ENCODE measurements around the gene EFR3B.
"Not testable (repeated sequence)": the region's sequence is repeated elsewhere in the genome, so short reads cannot be mapped to it uniquely, and the experiment has no call there.

EFR3B gene

DNA sequence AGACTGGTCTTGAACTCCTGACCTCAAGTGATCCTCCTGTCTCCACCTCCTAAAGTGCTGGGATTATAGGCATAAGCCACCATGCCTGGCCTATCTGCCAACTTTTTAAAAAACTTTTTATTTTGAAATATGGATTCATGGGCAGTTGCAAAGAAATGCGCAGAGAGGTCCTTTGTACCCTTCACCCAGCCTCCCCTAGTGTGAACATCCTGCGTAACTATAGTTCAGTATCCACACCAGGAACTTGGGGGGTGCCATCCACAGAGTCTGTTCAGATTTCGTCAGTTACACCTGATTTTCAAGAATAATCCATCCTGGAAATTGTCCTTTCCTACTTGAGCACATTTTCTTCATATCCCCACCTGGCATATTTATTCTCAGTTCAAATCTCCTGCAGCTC is 33.0 kb downstream of the EFR3B start:
- DNase-seq = no peak

DNA sequence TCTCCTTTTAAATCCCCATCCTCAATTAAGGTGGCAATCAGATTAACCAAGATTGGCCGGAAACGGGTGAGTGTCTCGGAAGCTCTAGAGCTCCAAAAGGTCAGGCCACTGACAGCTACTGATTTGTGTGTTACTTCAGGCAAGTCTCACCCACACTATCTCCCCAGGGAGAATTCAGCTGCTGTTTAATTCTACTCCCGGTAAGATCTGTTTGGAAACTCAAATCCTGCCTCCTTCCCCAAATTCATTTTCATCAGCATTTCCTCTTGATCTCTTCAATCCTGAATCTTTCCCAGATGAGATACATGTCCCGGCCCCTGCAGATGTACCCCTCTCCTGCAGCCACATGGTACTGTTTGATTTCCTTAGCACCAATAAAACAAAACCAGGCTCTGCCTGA is 34.9 kb downstream of the EFR3B start:
- DNase-seq = no peak

DNA sequence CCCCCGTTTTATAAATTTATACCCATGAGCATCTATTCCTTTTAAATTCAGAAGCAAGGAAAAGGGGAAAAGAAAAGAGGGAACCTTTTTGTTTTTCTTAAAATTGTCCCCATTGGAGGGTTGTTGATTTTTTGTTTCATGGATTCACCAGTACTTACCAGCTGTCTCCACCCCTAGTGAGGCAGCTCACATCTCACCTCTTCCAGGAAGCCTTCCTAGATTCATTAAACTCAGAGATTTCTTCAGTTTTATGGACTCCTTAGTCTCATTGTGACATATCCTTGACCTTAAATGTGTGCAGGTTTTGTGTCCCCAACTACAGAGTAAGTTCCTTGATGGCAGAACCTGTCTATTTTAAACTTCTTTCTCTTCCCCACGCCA is 35.9 kb downstream of the EFR3B start:
- no peak for DNase-seq

DNA sequence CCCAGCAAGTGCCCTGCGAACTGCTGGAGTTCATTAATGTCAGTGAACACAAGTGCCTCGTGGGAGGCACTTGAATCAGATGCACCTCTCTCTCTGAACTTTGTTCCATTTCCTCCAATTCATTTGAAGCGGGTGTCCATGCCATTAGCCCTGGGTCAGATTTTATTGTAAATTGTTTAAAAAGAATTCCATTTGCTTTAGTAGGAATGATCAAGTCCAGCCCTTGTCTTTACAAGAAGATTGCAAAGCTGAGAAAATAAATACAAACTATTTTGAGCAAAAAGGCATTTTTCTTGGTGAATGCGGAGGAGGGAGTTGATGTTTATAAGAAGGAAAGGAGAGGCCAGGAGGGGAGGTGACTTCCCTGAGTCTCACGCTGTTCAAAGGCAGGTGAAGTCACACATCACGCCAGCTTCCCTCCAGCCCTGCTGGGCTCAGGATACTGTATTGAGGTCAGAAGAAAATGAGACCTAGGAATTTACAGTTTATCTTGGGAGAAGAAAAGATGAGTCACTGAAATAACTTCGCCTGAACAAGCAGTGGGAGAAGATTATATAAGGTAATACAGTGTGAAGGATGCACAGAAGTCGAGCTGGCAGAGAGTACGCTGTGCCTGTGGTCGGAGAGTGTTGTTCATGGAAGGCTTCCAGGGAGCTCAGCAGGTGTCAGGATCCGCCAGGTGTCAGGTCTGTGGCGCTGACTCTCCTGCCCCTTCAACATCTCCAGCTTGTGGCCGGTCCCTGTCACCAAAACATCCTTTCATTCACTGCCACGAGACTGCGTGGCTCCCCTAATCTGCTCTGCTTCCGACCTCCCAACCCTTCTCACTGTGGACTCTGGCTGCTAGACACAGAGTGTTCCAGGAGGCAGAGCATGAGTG is 36.5 kb downstream of the EFR3B start:
- DNase-seq = no peak

DNA sequence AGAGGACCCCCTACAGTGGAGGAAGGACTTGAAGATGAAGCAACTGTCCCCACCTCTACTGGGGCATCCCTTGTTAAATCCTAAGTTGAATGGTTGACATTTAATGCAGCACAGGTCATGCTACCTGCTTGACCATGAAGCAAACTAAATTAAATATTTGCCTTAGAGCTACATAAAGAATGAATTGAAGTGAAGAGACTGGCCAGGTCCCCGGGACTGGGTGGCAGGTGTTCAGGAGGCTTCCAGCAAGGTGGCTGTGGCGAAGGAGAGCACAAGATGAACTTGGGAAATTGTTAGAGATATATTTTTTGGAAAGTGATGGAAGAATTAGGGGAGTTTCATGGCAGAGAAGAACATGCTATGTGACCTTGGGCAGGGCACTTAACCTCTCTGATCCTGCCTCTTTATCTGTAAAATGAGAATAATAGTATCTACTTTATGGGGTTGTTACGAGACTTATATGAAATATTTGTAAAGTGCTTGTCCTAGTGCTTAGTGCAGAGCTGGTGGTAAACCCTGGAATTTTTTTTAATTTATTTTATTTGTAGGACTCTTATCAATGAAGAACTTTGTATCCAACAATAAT is 37.3 kb downstream of the EFR3B start:
- DNase-seq = no peak

DNA sequence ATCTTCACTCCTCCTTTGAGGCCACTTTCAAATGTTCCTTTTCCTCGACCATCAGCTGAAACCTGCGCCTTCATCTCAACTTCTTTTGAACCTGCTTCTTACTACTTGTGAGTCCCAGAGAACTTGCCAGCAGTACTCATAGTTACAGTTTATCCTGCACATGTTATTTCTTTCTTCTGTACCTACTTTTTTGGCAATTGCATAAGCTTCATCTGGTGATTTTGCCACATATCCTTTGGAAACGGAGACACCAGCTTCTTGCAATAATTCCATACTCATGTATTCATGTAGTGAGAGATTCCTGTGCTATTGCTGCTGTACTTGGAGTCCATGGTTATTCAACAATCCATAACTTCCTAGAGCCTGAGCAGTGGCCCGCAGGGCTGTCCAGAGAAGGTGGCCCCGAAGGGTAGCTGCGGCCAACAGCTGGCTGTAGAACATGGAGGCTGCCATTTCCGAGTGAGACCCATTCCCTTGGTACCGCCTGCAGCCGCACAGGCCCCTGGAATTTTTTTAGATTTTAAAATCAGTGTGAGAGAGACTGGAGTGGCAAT is 39.4 kb downstream of the EFR3B start:
- DNase-seq = no peak

DNA sequence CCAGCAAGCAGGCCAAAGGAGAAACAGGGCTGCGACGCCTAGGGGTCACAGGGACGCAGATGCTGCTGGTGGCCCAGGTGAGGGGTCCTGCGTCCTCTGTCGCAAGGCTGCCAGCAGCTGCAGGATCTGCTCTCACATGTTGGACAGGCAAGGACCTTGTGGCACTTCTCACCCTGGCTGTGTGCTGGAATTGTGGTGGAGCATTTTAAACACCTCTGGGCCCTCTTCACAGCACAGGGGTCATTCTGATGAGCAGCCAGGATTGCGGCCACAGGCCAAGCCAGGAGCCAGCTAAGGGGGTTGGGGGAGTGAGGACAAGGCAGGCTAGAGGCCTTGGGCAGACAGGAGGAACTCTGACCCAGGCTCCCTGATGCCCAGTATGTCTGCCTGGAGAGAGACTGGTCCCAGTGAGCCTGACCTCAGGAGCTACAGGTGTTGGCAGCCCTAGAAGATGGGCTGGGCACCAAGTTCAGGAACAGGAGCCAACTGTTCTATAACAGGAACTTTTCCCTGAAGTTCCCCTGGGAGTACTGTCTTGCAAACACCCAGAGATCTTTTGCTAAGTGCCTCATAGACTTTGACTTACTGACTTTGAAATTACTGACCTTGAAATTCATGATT is 40.2 kb downstream of the EFR3B start:
- no peak for DNase-seq

DNA sequence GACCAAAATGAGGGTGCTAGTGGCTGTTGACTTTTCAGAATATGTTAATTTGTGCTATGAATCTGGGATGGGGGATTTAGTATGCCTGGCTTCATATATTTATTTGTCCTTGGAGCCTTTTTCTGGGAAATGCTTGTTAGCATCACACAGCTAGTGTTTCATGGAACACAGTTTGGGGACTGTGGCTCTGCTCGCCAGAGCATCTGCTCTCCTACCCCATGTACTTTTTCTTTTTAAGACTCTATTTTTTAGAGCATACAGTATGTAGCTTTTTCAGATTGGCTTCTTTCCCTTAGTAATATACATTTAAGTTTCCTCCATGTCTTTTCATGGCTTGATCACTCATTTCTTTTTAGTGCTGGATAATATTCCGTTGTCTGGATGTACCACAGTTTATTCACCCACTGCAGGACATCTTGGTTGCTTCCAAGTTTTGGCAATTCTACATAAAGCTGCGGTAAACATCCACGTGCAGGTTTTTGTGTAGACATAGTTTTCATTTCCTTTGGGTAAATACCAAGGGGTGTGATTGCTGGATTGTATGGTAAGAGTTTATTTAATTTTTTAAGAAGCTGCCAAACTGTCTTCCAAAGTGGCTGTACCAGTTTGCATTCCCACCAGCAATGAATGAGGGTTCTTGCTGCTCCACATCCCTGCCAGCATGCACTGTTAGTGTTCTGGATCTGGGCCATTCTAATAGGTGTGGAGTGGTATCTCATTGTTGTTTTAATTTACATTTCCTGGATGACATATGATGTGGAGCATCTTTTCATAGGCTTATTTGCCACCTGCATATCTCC is 44.1 kb downstream of the EFR3B start:
- no peak for DNase-seq

- DNase-seq = no peak
These were observed 47.1 kb downstream of the EFR3B start for GRCh38 chr2:25088817-25089516.

GRCh38 chr2:25089605-25090315 is 47.9 kb downstream of the EFR3B start:
- no peak for DNase-seq

DNA sequence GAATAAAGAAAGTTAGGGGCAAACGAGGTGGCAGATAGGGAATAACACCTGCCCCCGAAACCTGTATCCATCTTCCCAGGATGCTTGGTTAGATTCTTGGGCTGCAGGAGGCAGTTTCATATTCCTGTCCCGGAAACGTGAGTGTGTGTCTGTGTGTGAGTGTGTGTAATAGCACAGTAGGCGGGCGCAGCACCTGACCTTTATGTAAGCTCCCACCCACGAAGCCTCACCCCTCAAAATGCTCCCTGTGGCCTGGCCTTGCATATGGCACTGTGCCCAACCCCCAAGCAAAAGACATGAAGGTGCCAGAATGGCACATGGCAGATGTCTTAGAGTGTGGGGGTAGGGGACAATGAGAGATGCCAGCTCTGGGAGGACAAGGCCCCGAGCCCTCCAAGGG is 48.9 kb downstream of the EFR3B start:
- no peak for DNase-seq

GRCh38 chr2:25091265-25091664 is 49.4 kb downstream of the EFR3B start:
- DNase-seq = no peak

- no peak for DNase-seq
These were observed 56.2 kb downstream of the EFR3B start for GRCh38 chr2:25098056-25098455.

GRCh38 chr2:25098670-25099486 is 57.0 kb downstream of the EFR3B start:
- DNase-seq = no peak

- DNase-seq = not testable (repeated sequence)
These were observed 60.5 kb downstream of the EFR3B start for GRCh38 chr2:25102352-25102751.

DNA sequence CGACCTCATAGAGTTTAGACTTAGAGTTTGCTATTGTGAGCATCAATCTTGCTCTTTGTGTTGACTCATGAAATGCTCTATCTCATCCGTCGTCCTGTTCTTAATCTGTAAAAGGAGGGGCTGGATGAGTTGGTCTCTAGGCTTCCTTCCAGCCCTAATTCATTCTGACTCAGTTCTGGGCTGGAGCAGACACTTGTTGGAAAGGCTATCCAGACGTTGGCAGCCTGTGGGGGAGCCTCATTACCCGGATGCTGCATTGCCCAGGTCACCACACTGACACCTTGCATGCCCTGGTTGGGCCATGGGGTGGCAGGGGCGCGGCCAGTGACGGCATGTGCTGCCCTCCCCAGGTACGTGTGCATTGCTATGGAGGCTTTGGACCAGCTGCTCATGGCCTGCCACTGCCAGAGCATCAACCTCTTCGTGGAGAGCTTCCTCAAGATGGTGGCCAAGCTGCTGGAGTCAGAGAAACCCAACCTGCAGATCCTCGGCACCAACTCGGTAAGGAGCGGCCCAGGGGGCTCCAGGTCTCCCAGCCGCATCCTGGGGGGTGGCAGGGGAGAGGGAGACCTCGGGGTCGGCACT is 61.5 kb downstream of the EFR3B start:
- no peak for DNase-seq

DNA sequence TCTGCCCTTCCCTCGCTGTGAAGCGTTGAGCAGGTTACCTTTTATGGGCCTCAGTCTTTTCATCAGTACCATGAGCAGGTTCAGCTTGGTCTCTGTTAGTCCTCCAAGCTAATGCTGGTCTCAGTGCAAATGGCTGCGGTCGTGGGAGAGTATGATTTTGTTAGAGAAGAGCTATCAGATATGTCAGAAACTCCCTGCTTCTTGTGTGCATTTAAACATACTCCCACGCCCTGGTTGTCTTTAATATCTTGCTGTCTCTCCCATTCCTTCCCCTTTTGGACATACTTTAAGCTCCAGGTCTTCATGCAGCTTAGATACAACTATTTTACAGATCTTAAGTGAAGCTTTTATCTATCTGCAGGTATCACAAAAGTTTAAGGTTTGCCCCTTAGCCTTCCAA is 62.9 kb downstream of the EFR3B start:
- DNase-seq = no peak

GRCh38 chr2:25105336-25106085 is 63.6 kb downstream of the EFR3B start:
- DNase-seq = no peak

DNA sequence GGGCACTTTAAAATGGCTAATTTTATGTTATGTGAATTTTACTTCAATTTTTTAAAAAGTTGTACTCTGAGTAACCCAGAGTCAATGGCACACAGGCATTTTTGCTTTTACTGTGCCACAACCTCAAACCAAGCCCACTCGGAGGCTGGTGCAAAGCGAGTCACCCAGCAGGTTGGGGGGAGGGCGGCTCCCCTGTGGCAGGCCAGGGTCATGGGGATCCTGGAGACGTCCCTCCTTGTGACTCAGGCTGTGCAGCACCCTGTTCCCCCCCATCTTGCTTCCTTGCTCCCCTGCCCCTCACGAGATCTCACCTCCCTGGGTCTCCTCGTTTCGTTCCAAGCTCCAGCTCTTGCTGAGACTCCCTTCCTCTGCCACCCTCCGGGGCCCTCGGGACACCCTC is 67.9 kb downstream of the EFR3B start:
- no peak for DNase-seq

DNA sequence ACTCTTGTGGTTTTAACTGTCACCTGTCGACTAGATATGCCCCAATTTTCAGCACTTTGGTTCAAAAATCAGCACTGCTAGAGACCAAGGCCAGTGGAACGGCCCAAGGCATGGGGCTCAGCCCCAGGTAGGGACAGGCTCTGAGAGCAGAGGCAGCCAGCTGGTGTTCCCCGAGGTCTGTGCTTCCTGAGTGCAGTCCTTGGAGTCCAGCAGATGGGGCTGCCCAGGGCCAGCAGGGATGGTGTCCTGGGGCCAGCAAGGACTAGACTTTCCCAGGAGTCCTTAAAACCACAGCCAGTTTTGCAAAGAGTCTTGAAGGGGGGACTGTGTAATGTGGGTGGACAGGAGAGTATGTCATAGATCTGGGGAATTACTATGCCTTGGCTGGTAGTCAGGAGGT is 70.2 kb downstream of the EFR3B start:
- no peak for DNase-seq
